SK-N-SH (cell line): ENCODE results near the gene CCT6A. TPM values are rescaled to one million over a fixed set of nuclear protein-coding genes. Genes with fewer than 3 reads are reported as not detected.
"Not testable (repeated sequence)": the region's sequence is repeated elsewhere in the genome, so short reads cannot be mapped to it uniquely, and the experiment has no call there.

Experiments
- CTCF ChIA-PET: fragments of 300-600, 350-600 bp; formaldehyde crosslinking; extraction: SDS; loops from one replicate; lab custom pipeline; 2021; lab: Yijun Ruan, JAX
- POLR2A ChIA-PET: fragments of 350-600 bp; sonication (Branson Sonifier 250); formaldehyde crosslinking; extraction: SDS; loops from one replicate; lab custom pipeline; 2020; ENCODE audit warnings: antibody characterized with exemption, inconsistent platforms; lab: Yijun Ruan, JAX
- DNase-seq: peaks from one replicate; pipeline ENCODE4 v3.0.0; 2012
- H2AFZ ChIP-seq: fragments of 200-600 bp; sonication (generic); 2 replicates; pipeline ENCODE4 v1.8.1; 2016; ENCODE audit warnings: antibody characterized with exemption, mild to moderate bottlenecking, low read depth
- H3F3A ChIP-seq: fragments of 200-600 bp; sonication (generic); replicated peaks from 2 replicates; pipeline ENCODE3; 2016; ENCODE audit warnings: antibody characterized with exemption, mild to moderate bottlenecking; ENCODE audit not compliant: insufficient read depth
- H3K27ac ChIP-seq, 2 experiments: fragments of 200-500 bp in 1 of 2; fragments of 200-600 bp in 1 of 2; sonication (Bioruptor generic) in 1 of 2; sonication (generic), shearing (Covaris generic) in 1 of 2; 2 replicates each; pipeline versions ENCODE4 v1.5.1 to v1.6.1; 2014 to 2016; ENCODE audit warnings: low read depth in 2 of 2, inconsistent platforms in 1 of 2, low read length in 1 of 2, mild to moderate bottlenecking in 1 of 2, mixed read lengths in 1 of 2
- H3K27me3 ChIP-seq: fragments of 200-600 bp; sonication (generic), shearing (Covaris generic); 2 replicates; pipeline ENCODE4 v1.6.1; 2016; ENCODE audit warnings: mixed run types; ENCODE audit not compliant: insufficient read depth
- H3K36me3 ChIP-seq, 2 experiments: fragments of 200-500 bp in 1 of 2; fragments of 200-600 bp in 1 of 2; sonication (Bioruptor generic) in 1 of 2; sonication (generic) in 1 of 2; replicated peaks in 1 of 2; 2 replicates each; pipeline versions ENCODE3 to v1.5.1; 2014 to 2016; ENCODE audit warnings: low read length in 1 of 2, mild to moderate bottlenecking in 1 of 2; ENCODE audit not compliant: insufficient read depth in 2 of 2, control insufficient read depth in 1 of 2
- H3K4me1 ChIP-seq, 2 experiments: fragments of 200-500 bp in 1 of 2; fragments of 200-600 bp in 1 of 2; sonication (Bioruptor generic) in 1 of 2; sonication (generic), shearing (Covaris generic) in 1 of 2; 2 replicates each; pipeline versions ENCODE4 v1.5.1 to v1.6.1; 2014 to 2016; ENCODE audit warnings: low read depth in 1 of 2, low read length in 1 of 2, mixed run types in 1 of 2; ENCODE audit not compliant: insufficient read depth in 2 of 2, control insufficient read depth in 1 of 2
- H3K4me2 ChIP-seq: fragments of 200-600 bp; sonication (generic), shearing (Covaris generic); 2 replicates; pipeline ENCODE4 v1.6.1; 2017; ENCODE audit warnings: mixed run types
- H3K4me3 ChIP-seq, 2 experiments: fragments of 200-500 bp in 1 of 2; fragments of 200-600 bp in 1 of 2; sonication (Bioruptor generic) in 1 of 2; sonication (generic), shearing (Covaris generic) in 1 of 2; 2 replicates each; pipeline versions ENCODE4 v1.5.1 to v1.8.1; 2014 to 2016; ENCODE audit warnings: low read depth in 2 of 2, inconsistent platforms in 1 of 2, low read length in 1 of 2, mild to moderate bottlenecking in 1 of 2, mixed read lengths in 1 of 2, moderate library complexity in 1 of 2
- H3K79me2 ChIP-seq: fragments of 200-600 bp; sonication (generic); 2 replicates; pipeline ENCODE4 v1.8.1; 2017; ENCODE audit warnings: mild to moderate bottlenecking; ENCODE audit not compliant: insufficient read depth
- H3K9ac ChIP-seq: fragments of 200-600 bp; sonication (generic); 2 replicates; pipeline ENCODE4 v1.6.1; 2017; ENCODE audit warnings: mixed run types
- H3K9me2 ChIP-seq: fragments of 200-600 bp; sonication (generic); 2 replicates; pipeline ENCODE4 v1.6.1; 2017; ENCODE audit warnings: mixed run types
- H3K9me3 ChIP-seq: fragments of 200-600 bp; sonication (generic); 2 replicates; pipeline ENCODE4 v1.6.1; 2017; ENCODE audit warnings: mixed run types, mild to moderate bottlenecking, moderate library complexity
- H4K20me1 ChIP-seq: fragments of 200-600 bp; sonication (generic); 2 replicates; pipeline ENCODE4 v1.6.1; 2017; ENCODE audit warnings: mild to moderate bottlenecking, mixed run types; ENCODE audit not compliant: insufficient read depth
- EP300 ChIP-seq, 2 experiments: IDR thresholded peaks; 2 replicates each; pipeline versions ENCODE4 v1.4.0 to v1.6.1; 2012; ENCODE audit warnings: borderline replicate concordance in 1 of 2, low read depth in 1 of 2, low read length in 1 of 2
- FOXJ3 ChIP-seq: sonication (generic); formaldehyde crosslinking; IDR thresholded peaks from 2 replicates; pipeline ENCODE4 v1.5.1; 2020; ENCODE audit warnings: mild to moderate bottlenecking, missing genetic modification reagents
- MXI1 ChIP-seq: IDR thresholded peaks from 2 replicates; pipeline ENCODE4 v1.6.1; 2012; ENCODE audit warnings: mild to moderate bottlenecking, low read depth, low read length, improper control_type of control experiment
- RFX5 ChIP-seq: IDR thresholded peaks from 2 replicates; pipeline ENCODE4 v1.6.1; 2012; ENCODE audit warnings: mild to moderate bottlenecking, improper control_type of control experiment, low read length
- TCF12 ChIP-seq: IDR thresholded peaks from 2 replicates; pipeline ENCODE4 v1.4.0; 2012
- YY1 ChIP-seq: IDR thresholded peaks from 2 replicates; pipeline ENCODE4 v1.4.0; 2012; ENCODE audit warnings: low read depth, mild to moderate bottlenecking
- WGBS: methylation state at CpG from one replicate; pipeline ENCODE4 v1.1.6; 2017; ENCODE audit warnings: low lambda C conversion rate; 5-methylcytosine and 5-hydroxymethylcytosine counted together
- polyA plus RNA-seq, 3 experiments: library from polyadenylated mRNA; depleted of rRNA; stranded (reverse); fragments of >200 nt; gene quantifications; 2 replicates each; pipeline ENCODE4 v1.2.3, GENCODE V29; 2012

The CCT6A gene
- polyA plus RNA-seq, 1 of the 3 experiments (the other 2 are of a cell fraction): 221 TPM

DNA sequence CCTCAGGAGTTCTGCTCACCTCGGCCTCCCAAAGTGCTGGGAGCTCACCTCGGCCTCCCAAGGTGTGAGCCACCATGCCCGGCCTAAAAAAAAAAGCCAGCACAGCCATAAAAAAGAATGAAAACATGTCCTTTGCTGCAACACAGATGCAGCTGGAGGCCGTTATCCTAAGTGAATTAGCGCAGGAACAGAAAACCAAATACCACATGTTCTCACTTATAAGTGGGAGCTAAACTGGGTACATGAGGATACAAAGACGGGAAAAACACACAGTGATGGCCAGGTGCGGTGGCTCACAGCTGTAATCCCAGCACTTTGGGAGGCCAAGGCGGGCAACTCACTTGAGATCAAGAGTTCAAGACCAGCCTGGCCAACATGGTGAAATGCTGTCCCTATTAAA, 21.2 kb upstream of the CCT6A start:
- CTCF ChIA-PET: interaction anchor here (1.8 kb wide), 1 partner anchor 26 kb away, joined by 4 read pairs; no protein-coding TSS in a partner anchor
- DNase-seq: no peak
- peaks cover 13% of the 10 kb centered on the region for H3F3A ChIP-seq

DNA sequence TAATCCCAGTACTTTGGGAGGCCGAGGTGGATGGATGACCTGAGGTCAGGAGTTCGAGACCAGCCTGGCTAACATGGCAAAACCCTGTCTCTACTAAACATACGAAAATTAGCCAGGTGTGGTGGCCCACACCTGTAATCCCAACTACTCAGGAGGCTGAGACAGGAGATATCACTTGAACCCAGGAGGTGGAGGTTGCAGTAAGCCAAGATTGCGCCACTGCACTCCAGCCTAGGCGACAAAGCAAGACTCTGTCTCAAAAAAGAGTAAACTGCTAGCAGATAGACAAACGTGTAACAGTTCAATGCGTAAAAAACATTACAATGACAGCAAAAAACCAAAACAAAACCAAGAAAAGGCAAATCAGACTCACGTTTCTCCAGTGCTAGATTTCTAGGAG, 20.0 kb upstream of the CCT6A start:
- H2AFZ ChIP-seq, H3K27ac ChIP-seq, H4K20me1 ChIP-seq, POLR2A ChIA-PET, H3K4me2 ChIP-seq, H3K4me1 ChIP-seq, H3K4me3 ChIP-seq, H3K9me2 ChIP-seq, H3K9ac ChIP-seq, DNase-seq, H3K9me3 ChIP-seq, H3K27me3 ChIP-seq: not testable (repeated sequence)
- H3F3A ChIP-seq: peaks cover 13% of the 10 kb centered on the region
- CTCF ChIA-PET: interaction anchor here (1.8 kb wide), 1 partner anchor 27 kb away, joined by 4 read pairs; no protein-coding TSS in a partner anchor
- WGBS: 84% methylated on average over 8 of the region's 8 CpGs
- H3K79me2 ChIP-seq: peaks cover 11% of the 10 kb centered on the region
- peaks cover 4 to 40% of the 10 kb centered on the region in 2 experiments for H3K36me3 ChIP-seq

More for the DNA sequence above, 21.2 kb upstream of the CCT6A start:
- Histone ChIP-seq H3K9ac (no peak overlapping the region), H3K4me3 (no peak overlapping the region), H3K4me1 (no peaks in the 10 kb centered on the region; a peak in 1 of 4 replicates), H3K4me2 (no peak overlapping the region), H3K27me3 (no peaks in the 10 kb centered on the region), H3K79me2 (peaks cover 11% of the 10 kb centered on the region), H2AFZ (no peak overlapping the region), H3K36me3 (peaks cover 4 to 47% of the 10 kb centered on the region in 2 experiments), H4K20me1 (no peaks in the 10 kb centered on the region), H3K9me2 (no peaks in the 10 kb centered on the region), H3K27ac (no peak overlapping the region), H3K9me3 (no peaks in the 10 kb centered on the region)
- POLR2A ChIA-PET: interaction anchor here (0.6 to 1.0 kb wide), 2 partner anchors 21 to 522 kb away, joined by 3 to 4 read pairs; partner anchors contain the start of genes CCT6A and PSPH
- TF ChIP-seq MXI1 (0 out of 2 replicates have a peak, but pooled peaks have one; percentile 21), EP300 (IDR thresholded peaks at IDR 0.05; ENCODE audit: borderline replicate concordance in 1 of 2, low read depth in 1 of 2, low read length in 1 of 2) (peak in 1 of 2 experiments; percentile 48; a peak in 1 of 4 replicates), RFX5 (no peak), TCF12 (no peak), FOXJ3 (CRISPR knock-in tag) (no peak), YY1 (no peak)
- WGBS: 80% methylated on average over 8 of the region's 8 CpGs

DNA sequence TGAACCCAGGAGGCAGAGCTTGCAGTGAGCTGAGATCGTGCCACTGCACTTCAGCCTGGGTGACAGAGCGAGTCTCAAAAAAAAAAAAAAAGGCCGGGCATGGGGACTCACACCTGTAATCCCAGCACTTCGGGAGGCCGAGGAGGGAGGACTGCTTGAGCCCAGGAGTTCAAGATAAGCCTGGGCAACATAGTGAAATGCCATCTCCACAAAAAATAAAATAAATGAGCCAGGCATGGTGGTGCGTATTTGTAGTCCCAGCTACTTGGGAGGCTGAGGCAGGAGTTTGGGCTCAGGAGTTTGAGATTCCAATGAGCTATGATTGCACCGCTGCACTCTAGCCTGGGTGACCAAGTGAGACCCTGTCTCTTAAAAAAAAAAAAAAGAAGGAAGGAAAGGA, 19.0 kb upstream of the CCT6A start:
- peaks cover 4 to 30% of the 10 kb centered on the region in 2 experiments for H3K36me3 ChIP-seq
- H3K4me2 ChIP-seq, H3K4me1 ChIP-seq, H3K9me2 ChIP-seq, H2AFZ ChIP-seq, H3K9ac ChIP-seq, H3K27ac ChIP-seq, H4K20me1 ChIP-seq, DNase-seq, H3K9me3 ChIP-seq, H3K27me3 ChIP-seq, H3K4me3 ChIP-seq: not testable (repeated sequence)
- CTCF ChIA-PET: interaction anchor here (1.2 kb wide), 1 partner anchor 47 kb away, joined by 3 read pairs; no protein-coding TSS in a partner anchor
- WGBS: 97% methylated on average over 7 of the region's 7 CpGs
- H3K79me2 ChIP-seq: peaks cover 11% of the 10 kb centered on the region; the same call in 1 of the 2 replicates
- POLR2A ChIA-PET: interaction anchor here (0.7 kb wide), 1 partner anchor 30 kb away, joined by 3 read pairs; no protein-coding TSS in a partner anchor
- peaks cover 13% of the 10 kb centered on the region for H3F3A ChIP-seq
